SU-DHL-6 (cell line): Measurements from ENCODE around the gene UBE2E1.

Source experiments
- H2AFZ ChIP-seq: fragments of 200-600 bp; sonication (generic); 2 replicates; pipeline ENCODE4 v1.6.1; 2014; ENCODE audit warnings: low read depth, mild to moderate bottlenecking, moderate library complexity, mixed read lengths, antibody characterized with exemption, low read length; ENCODE audit not compliant: severe bottlenecking
- H3F3A ChIP-seq: fragments of 200-600 bp; shearing (Covaris generic); 2 replicates; pipeline ENCODE4 v1.6.0; 2016; ENCODE audit warnings: antibody characterized with exemption, mild to moderate bottlenecking; ENCODE audit not compliant: insufficient read depth
- H3K27ac ChIP-seq: fragments of 200-600 bp; sonication (generic); 2 replicates; pipeline ENCODE4 v1.5.1; 2016; ENCODE audit warnings: low read depth, mild to moderate bottlenecking, low read length, moderate library complexity, mixed read lengths
- H3K27me3 ChIP-seq: fragments of 200-600 bp; sonication (generic), shearing (Covaris generic); 2 replicates; pipeline ENCODE4 v1.6.0; 2014; ENCODE audit warnings: mild to moderate bottlenecking, low read length
- H3K36me3 ChIP-seq: fragments of 200-600 bp; sonication (generic); 2 replicates; pipeline ENCODE4 v1.6.1; 2014; ENCODE audit warnings: mild to moderate bottlenecking, low read length, mixed read lengths
- H3K4me2 ChIP-seq: fragments of 300-600, 200-600 bp; shearing (Covaris generic), sonication (generic); 2 replicates; pipeline ENCODE4 v1.6.0; 2014; ENCODE audit warnings: low read length, low read depth, mild to moderate bottlenecking; ENCODE audit not compliant: poor library complexity, severe bottlenecking
- H3K4me3 ChIP-seq: fragments of 200-600 bp; sonication (generic); 2 replicates; pipeline ENCODE4 v1.5.1; 2014; ENCODE audit warnings: antibody characterized with exemption, low read length, mild to moderate bottlenecking, mixed read lengths; ENCODE audit not compliant: insufficient read depth, poor library complexity, severe bottlenecking
- H3K79me2 ChIP-seq: fragments of 200-600 bp; sonication (generic); 2 replicates; pipeline ENCODE4 v1.6.1; 2014; ENCODE audit warnings: mild to moderate bottlenecking, low read length, moderate library complexity; ENCODE audit not compliant: insufficient read depth
- H3K9ac ChIP-seq: fragments of 200-600 bp; sonication (generic); 2 replicates; pipeline ENCODE4 v1.7.0; 2014; ENCODE audit warnings: mild to moderate bottlenecking, low read length
- H3K9me2 ChIP-seq: fragments of 200-600 bp; sonication (generic); replicated peaks from 2 replicates; pipeline ENCODE4 v1.6.1; 2014; ENCODE audit warnings: low read length; ENCODE audit not compliant: insufficient read depth
- H3K9me3 ChIP-seq: fragments of 200-600 bp; sonication (generic); 2 replicates; pipeline ENCODE4 v1.6.1; 2014; ENCODE audit warnings: low read length, mixed read lengths; ENCODE audit not compliant: insufficient read depth
- H4K20me1 ChIP-seq: fragments of 200-600 bp; sonication (generic); 2 replicates; pipeline ENCODE4 v1.6.1; 2014; ENCODE audit warnings: low read depth, mild to moderate bottlenecking, antibody characterized with exemption, low read length, moderate library complexity, mixed read lengths
- CTCF ChIP-seq: fragments of 200-600 bp; sonication (generic); IDR thresholded peaks from one replicate; pipeline ENCODE4 v1.5.1; 2017; ENCODE audit warnings: antibody characterized with exemption, mild to moderate bottlenecking, low read length, moderate library complexity; ENCODE audit not compliant: insufficient read depth, poor library complexity, severe bottlenecking
- EZH2phosphoT487 ChIP-seq: fragments of 200-600 bp; sonication (generic), shearing (Covaris generic); conservative IDR thresholded peaks from 2 replicates; pipeline ENCODE4 v1.6.1; 2018; ENCODE audit warnings: mild to moderate bottlenecking, antibody characterized with exemption, low read length, moderate library complexity, mixed read lengths

UBE2E1 gene

GRCh38 chr3:23822559-23822958, 16.8 kb downstream of the UBE2E1 start:
- TF ChIP-seq CTCF (no peak), EZH2phosphoT487 (no peak)
- no peaks in the 10 kb centered on the region for H3K9me2 ChIP-seq
- H3K9ac ChIP-seq = no peak overlapping the region
- no peak overlapping the region for H3K27ac ChIP-seq
- no peaks in the 10 kb centered on the region for H3F3A ChIP-seq
- H3K27me3 ChIP-seq = no peaks in the 10 kb centered on the region
- no peak overlapping the region for H3K4me3 ChIP-seq
- H2AFZ ChIP-seq = no peak overlapping the region
- H3K79me2 ChIP-seq = no peaks in the 10 kb centered on the region
- H3K36me3 ChIP-seq = no peaks in the 10 kb centered on the region
- H4K20me1 ChIP-seq = peaks cover 8% of the 10 kb centered on the region
- no peak overlapping the region for H3K4me2 ChIP-seq
- no peaks in the 10 kb centered on the region for H3K9me3 ChIP-seq

GRCh38 chr3:23823620-23824019, 17.9 kb downstream of the UBE2E1 start:
- Histone ChIP-seq H3K27me3 (no peaks in the 10 kb centered on the region), H3K9ac (no peak overlapping the region), H3K27ac (no peak overlapping the region), H4K20me1 (peaks cover 8% of the 10 kb centered on the region), H3K79me2 (no peaks in the 10 kb centered on the region), H2AFZ (no peak overlapping the region), H3K9me2 (no peaks in the 10 kb centered on the region), H3F3A (no peaks in the 10 kb centered on the region; the same call in 1 of the 2 replicates), H3K4me2 (no peak overlapping the region), H3K4me3 (no peak overlapping the region), H3K36me3 (no peaks in the 10 kb centered on the region), H3K9me3 (no peaks in the 10 kb centered on the region)
- TF ChIP-seq EZH2phosphoT487 = no peak

GRCh38 chr3:23824699-23825444, 19.1 kb downstream of the UBE2E1 start:
- Histone ChIP-seq H3K27me3 (no peaks in the 10 kb centered on the region), H3K36me3 (no peaks in the 10 kb centered on the region), H3F3A (no peaks in the 10 kb centered on the region; the same call in 1 of the 2 replicates), H2AFZ (no peak overlapping the region), H4K20me1 (peaks cover 8% of the 10 kb centered on the region), H3K79me2 (no peaks in the 10 kb centered on the region), H3K9ac (no peak overlapping the region), H3K4me3 (no peak overlapping the region), H3K27ac (no peak overlapping the region), H3K9me2 (no peaks in the 10 kb centered on the region), H3K4me2 (no peak overlapping the region), H3K9me3 (no peaks in the 10 kb centered on the region)
- TF ChIP-seq CTCF = no peak
- no peak for TF ChIP-seq EZH2phosphoT487

GRCh38 chr3:23825802-23826201, 20.0 kb downstream of the UBE2E1 start:
- no peak overlapping the region for H3K4me3 ChIP-seq
- no peaks in the 10 kb centered on the region for H3K9me2 ChIP-seq
- H3K27me3 ChIP-seq = no peaks in the 10 kb centered on the region
- no peaks in the 10 kb centered on the region for H3K79me2 ChIP-seq
- TF ChIP-seq EZH2phosphoT487 = no peak
- TF ChIP-seq CTCF = no peak
- H3F3A ChIP-seq = no peaks in the 10 kb centered on the region; the same call in 1 of the 2 replicates
- H3K36me3 ChIP-seq = no peaks in the 10 kb centered on the region
- no peak overlapping the region for H3K27ac ChIP-seq
- H3K4me2 ChIP-seq = no peak overlapping the region
- H3K9ac ChIP-seq = no peak overlapping the region
- no peak overlapping the region for H2AFZ ChIP-seq
- no peaks in the 10 kb centered on the region for H3K9me3 ChIP-seq
- H4K20me1 ChIP-seq = peaks cover 12% of the 10 kb centered on the region
